ENCODE results near the gene CMSS1.

CMSS1 gene

DNA sequence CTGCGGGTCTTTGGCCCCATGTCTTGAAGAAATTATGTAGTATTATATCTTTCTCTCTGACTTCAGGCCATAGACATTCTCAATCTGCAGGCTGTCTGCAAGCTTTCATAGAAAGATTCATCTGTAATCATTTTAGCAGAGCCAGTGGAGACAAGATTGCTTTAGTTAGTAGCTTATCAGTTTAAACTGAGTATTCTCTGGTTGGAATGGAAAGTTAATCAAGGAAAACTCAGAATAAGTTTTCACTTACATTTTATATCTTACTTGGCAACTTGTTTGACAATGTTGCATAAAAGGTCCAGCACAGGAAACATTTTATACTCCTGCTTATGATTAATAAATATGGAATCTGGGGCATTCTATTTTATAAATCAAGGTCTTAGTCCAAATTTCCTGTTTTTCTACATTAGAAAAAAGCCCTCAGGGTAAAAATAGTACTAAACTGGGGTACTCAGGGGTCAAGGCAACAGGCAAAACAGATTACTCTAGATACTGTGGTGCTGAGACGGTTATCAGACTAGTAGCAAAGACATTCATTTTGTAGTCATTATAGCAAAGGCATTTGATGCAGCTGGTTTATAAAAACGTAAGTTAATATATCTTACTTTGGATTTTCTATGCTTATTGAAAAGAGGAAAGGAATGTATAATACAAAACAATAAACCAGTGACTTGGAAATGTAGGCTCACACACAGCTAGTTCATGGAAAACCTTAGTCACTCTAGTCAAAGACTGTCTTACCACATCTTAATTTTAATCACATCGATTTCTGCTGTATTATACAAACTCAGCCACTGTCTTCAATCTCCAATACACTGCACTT is 341.9 kb downstream of the CMSS1 start:
- no peak for DNase-seq

DNA sequence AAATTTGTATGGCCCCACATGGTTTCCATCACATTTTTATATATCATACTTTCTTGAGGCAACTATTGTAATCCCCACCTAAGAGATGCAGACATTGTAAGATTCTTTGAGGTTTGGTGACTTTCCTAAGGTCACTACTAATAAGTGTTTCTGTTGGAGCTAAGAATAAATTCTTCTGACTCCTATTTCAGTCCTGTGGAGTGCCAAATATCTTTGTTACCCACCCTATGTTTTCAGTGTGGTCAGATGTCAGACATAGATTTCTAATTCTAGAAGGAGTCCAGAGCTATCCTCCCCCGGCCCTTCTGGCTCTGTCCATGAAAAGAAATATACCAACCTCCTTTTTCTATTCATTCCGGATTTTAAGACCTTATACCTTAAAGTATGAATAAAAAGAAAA is 342.9 kb downstream of the CMSS1 start:
- DNase-seq: no peak

DNA sequence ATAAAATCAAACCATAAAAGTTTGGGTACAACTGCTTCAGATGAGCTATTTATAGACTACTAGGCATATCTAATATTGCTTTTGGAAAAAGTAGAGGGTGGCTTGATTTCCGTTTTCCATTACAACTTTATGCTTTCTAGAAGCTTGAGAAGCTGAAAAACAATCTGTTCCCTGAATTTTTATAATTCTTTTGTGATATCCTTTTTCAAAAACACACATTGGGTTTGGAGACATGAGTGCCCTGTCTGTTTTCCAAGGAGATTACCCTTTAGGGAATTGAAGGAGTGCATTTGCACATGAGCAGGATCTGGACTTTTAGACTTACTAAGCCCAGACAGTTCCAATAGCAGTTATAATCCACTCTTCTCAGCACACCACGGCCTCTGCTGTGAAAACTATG is 346.1 kb downstream of the CMSS1 start:
- no peak for DNase-seq

DNA sequence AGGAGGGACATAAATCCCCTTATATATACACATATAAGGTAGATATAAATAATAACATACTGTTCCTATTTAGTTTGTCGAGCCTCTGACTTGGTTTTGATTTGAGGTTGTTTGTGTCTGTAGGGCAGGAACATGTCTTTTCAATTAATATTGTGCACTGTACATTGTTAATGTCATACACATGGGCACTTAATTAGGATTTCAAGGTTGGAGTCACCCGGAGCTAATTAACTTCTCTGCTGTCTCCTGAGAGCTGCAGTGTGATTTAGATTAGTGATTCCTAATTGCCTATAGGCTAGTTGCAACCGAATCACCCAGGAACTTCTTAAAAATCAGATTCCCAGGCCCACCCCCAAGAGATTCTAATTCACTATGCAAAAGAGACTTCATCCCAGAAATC is 347.1 kb downstream of the CMSS1 start:
- DNase-seq: no peak

- no peak for DNase-seq
Observed at GRCh38 chr3:100165926-100166550, 348.4 kb downstream of the CMSS1 start.

- DNase-seq: no peak
Observed at GRCh38 chr3:100169201-100169920, 351.7 kb downstream of the CMSS1 start.

DNA sequence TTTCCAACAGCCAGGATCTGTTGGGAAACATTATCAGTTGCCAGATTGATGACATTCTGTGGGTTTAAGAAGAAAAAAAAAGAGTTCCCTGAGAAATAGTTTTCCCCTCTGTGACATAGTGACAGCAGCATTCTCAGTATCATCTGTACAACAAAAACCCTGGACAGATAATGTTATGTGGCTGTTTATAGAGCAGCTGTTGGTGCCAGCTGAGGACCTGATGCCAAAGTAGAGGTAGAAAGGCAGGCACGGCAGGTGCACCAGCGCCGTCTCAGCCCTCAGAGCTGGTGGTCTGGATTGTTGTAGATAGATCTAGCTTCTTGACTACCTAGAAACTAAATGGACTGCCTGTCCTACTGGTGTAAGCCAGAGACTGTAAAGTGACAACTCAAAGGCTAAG is 352.8 kb downstream of the CMSS1 start:
- DNase-seq: no peak

GRCh38 chr3:100171211-100171914 is 353.7 kb downstream of the CMSS1 start:
- no peak for DNase-seq

DNA sequence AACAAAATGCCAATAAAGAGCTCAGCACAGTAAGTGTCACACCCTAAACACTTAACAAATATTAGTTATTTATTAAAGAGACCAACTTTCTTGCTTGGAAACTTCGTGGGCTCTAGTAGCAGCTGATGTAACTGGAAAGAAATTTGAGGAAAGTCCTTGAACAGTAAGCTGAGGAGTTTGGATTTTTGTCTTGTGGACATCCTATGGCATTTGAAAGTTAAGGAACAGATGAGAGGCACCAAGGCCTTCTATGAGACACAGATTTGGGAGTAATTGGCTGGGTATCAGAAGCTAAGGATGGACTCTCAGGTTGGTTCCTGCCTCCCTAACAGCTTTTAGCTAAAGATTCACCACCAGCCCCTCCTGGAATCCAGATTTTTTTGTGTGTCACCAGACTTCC is 356.3 kb downstream of the CMSS1 start:
- no peak for DNase-seq

GRCh38 chr3:100175637-100176280 is 358.1 kb downstream of the CMSS1 start:
- DNase-seq: no peak

DNA sequence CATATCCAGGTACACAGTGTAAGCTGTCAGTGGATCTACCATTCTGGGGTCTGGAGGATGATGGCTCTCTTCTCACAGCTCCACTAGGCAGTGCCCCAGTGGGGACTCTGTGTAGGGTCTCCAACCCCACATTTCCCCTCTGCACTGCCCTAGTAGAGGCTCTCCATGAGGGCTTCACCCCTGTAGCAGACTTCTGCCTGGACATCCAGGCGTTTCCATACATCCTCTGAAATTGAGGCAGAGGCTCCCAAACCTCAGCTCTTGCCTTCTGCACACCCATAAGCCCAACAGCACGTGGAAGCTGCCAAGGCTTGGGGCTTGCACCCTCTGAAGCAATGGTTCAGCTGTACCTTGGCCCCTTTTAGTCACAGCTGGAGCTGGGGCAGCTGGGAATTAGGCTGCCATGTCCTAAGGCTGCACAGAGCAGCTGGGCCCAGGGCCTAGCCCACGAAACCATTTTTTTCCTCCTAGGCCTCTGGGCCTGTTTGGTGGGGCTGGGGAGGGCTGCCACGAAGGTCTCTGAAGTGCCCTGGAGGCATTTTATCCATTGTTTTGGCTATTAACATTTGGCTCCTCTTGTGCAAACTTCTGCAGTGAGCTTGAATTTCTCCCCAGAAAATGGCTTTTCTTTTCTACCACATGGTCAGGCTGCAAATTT is 362.2 kb downstream of the CMSS1 start:
- DNase-seq: no peak

DNA sequence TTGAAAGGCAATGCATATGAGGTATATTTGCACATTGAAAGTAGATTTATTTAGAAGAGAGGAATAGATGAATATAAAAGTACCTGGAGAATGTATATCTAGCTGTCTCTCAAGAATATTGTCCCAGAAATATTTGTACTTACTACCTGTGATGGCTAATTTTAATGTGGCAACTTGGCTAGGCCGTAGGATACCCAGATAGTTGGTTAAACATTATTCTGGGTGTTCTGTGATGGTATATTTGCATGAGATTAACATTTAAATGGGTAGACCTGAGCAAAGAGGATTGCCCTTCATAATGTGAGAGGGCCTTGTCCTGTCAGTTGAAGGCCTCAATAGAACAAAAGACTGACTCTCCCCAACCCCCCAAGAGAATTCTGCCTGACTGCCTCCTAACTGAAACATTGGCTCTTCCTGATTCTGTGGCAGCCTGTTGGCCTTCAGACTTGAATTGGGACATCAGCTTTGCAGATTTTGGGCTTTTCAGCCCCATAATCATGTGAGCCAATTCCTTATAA is 366.0 kb downstream of the CMSS1 start:
- DNase-seq: no peak

- DNase-seq: no peak
Observed at GRCh38 chr3:100184948-100185570, 367.4 kb downstream of the CMSS1 start.

DNA sequence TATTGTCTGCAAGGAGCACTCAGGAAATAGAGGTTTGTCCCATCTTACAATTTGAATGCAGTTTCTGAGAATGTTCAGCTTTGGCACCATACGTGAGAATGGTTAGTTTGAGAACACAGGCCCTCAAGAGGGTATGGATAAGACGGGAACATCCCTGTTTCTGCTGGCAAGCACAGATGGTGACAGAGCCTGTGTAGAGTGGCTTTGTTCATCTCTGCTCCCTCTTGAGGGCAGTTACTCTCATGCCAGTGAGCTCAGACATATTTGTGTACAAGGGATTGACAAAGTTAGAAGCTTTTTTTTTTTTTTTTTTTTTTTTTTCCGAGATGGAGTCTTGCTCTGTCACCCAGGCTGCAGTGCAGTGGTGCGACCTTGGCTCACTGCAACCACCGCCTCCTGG is 368.2 kb downstream of the CMSS1 start:
- no peak for DNase-seq

DNA sequence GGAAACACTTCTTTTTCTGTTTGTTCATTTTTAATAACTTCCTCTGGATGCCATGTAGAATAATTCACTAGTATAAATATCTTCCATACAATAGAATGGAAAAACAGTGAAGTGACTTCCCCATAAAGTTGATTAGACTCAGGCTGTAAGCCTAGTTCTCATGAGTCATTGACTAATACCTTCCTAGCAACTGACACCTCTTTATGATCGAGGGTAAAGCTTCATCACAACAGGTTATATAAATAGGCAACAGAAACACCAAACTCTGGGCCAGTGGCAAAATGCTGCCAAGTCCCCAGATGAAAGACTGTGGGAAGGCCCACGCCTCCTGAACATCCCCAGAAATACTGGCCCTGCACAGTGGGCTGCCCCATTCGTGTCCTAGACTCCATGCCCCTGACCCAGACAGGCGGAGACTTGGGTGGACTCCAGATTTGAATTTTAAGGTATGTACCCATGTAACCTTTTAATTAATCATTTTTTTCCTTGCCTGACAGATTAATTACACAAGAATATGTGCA is 371.8 kb downstream of the CMSS1 start:
- DNase-seq: no peak

- no peak for DNase-seq
Observed at GRCh38 chr3:100195375-100195774, 377.7 kb downstream of the CMSS1 start.

- DNase-seq: no peak
Observed at GRCh38 chr3:100197876-100198275, 380.2 kb downstream of the CMSS1 start.

DNA sequence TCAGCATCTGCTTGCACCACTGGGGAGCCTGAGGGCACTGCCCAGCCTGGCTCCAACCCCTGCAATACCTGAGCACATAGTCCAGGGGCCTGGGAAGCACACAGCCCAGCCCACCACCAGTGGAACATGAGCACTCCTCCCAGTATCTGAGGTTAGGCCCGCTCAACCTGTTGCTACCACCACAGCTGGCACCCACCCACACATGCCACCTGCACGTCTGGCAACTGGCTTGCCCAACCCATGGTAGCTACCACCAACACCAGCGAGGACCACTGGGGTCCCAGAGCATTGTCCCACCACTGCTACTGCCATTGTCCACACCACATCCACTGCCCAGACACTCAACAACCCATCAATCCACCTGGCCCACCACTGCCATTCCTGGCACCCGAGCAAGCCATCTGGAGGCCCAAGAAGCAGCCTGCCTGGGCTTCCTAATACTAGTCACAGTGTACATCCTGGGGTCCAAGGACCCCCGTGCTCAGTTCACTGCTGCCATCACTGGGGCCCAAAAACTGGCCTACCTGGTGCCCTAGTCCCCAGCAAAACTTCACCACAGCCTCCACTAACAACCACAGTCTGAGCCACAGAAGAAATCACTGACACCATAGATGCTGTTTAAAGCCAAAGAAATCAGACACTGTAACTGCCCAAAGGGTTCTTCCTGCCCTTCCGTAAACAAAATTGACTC is 381.1 kb downstream of the CMSS1 start:
- no peak for DNase-seq

DNA sequence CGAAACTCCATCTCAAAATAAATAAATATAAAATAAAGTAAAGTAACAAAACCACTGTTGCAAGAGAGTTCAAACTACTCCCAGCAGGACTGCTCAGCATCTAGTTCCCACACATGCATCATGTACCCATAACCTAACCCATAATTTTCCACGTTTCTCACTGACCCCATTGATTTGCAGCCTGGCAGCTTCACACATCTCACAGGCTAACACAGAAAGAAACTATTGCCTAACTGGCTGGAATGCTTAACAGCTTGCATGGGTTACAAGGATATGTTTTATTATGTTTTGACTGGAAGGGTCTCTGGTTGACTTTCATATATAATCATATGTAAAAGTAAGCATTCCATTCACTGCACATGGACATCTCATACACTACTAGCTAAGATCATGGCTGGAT is 387.5 kb downstream of the CMSS1 start:
- DNase-seq: no peak

DNA sequence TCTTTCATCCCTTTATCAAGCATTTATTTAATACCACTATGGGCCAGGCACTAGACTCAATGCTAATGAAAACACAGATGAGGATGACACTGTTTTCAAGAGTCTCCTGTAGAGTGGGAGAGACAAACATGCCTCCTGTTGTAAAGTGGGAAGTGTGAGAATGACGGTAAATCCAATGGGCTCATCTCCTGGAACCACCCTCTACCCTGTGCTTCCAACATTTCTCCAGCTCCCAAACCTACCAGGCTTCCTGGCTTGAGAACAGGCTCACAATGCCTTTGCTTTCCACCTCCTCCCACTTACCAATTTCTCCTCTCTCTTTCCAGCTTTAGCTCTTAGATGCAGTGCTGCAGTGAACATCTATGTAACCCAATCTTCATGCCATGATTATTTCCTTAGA is 389.0 kb downstream of the CMSS1 start:
- no peak for DNase-seq

DNA sequence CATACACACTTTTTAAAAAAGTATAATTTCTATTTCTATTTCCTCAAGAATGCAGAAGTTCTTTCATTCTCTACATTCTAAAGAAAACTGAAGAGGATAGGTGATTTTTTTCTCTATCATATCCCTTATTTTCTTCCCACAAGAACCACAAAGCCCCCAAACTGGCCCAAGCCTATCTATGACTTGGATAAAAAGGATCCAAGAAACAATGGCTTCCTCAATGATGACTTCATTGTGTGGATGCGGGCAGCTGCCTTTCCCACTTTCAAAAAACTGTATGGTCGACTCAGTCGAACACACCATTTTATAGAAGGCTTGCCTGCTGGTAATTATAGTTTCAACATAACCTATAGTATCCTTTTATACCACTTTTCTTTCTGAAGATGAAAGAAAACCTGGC is 390.2 kb downstream of the CMSS1 start:
- no peak for DNase-seq
